ENCODE data around the gene ARHGEF26. TPM values are rescaled to one million over a fixed set of nuclear protein-coding genes. Genes with fewer than 3 reads are reported as not detected.

Gene ARHGEF26
- total RNA-seq, 1 experiment from 2014 or later: 7.2 TPM

GRCh38 chr3:154229217-154229590, 108.0 kb downstream of the ARHGEF26 start:
- TF ChIP-seq FOSL1 (IDR thresholded peaks at IDR 0.05; ENCODE audit: low read depth) (no peak), ELF1 (IDR thresholded peaks at IDR 0.05; ENCODE audit: borderline replicate concordance, low read depth) (no peak)
- Histone ChIP-seq H3K9me2 (ENCODE audit: insufficient read depth) (no peaks in the 10 kb centered on the region), H3K27me3 (ENCODE audit: insufficient read depth, low read length) (no peaks in the 10 kb centered on the region), H3K4me2 (ENCODE audit: low read length) (no peak overlapping the region), H3K79me2 (ENCODE audit: insufficient read depth, low read length) (no peaks in the 10 kb centered on the region), H3K36me3 (ENCODE audit: control insufficient read depth in 1 of 2, insufficient read depth in 2 of 2, low read length in 2 of 2) (no peaks in the 10 kb centered on the region), H4K20me1 (ENCODE audit: insufficient read depth) (no peaks in the 10 kb centered on the region), H3K9ac (ENCODE audit: low read length) (no peak overlapping the region), H3K9me3 (ENCODE audit: control insufficient read depth in 1 of 2, insufficient read depth in 1 of 2, low read depth in 1 of 2, low read length in 2 of 2) (no peaks in the 10 kb centered on the region), H2AFZ (ENCODE audit: low read depth, low read length, poor library complexity, severe bottlenecking) (no peak overlapping the region), H3K27ac (ENCODE audit: low read depth, low read length) (no peak overlapping the region), H3K4me3 (replicated peaks in 1 of 2; ENCODE audit: low read depth in 1 of 2, low read length in 2 of 2) (no peak overlapping the region), H3K4me1 (ENCODE audit: control insufficient read depth in 1 of 2, insufficient read depth in 2 of 2, low read length in 2 of 2) (peaks cover 4 to 9% of the 10 kb centered on the region in 2 experiments; a peak in 2 of 4 replicates)
- DNase-seq (ENCODE audit: low read depth, low spot score): no peak
- ChIA-PET POLR2A (no interaction called here), CTCF (no interaction called here), RAD21 (ENCODE audit: low non-redundant PET in 1 of 2, low total read pairs in 2 of 2, uncharacterized antibody in 2 of 2, unreplicated experiment in 2 of 2) (no interaction called here)
- no TSS peak for BruUV-seq (replicated peaks)
- intact Hi-C loops (cut with micrococcal nuclease): no loop called here
- ATAC-seq: peak; percentile 36; the same call in 1 of the 2 replicates

DNA sequence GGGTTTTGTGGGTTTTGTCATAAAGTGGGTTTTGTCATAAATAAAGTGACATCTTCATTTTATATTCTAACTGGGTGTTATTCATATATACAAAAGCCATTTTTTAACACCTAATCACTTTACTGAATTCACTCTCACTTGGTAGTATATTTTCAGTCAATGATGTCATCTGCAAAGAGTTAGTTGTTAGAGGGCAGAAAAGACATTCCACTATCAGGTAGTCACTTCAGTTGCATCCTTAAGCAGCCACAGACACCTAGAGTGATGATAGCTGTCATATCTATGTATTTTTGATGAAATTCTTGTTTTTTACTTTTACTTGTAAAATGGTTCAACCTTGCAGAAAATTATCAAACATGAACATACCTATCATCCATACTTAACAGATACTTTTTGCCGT, 114.1 kb downstream of the ARHGEF26 start:
- H3K36me3 ChIP-seq (ENCODE audit: control insufficient read depth in 1 of 2, insufficient read depth in 2 of 2, low read length in 2 of 2): no peaks in the 10 kb centered on the region
- H3K4me2 ChIP-seq (ENCODE audit: low read length): no peak overlapping the region
- ChIA-PET CTCF (no interaction called here), RAD21 (ENCODE audit: low non-redundant PET in 1 of 2, low total read pairs in 2 of 2, uncharacterized antibody in 2 of 2, unreplicated experiment in 2 of 2) (no interaction called here), POLR2A (no interaction called here)
- no peak overlapping the region for H3K4me3 ChIP-seq (replicated peaks in 1 of 2; ENCODE audit: low read depth in 1 of 2, low read length in 2 of 2)
- H3K9me2 ChIP-seq (ENCODE audit: insufficient read depth): no peaks in the 10 kb centered on the region
- H3K27ac ChIP-seq (ENCODE audit: low read depth, low read length): no peak overlapping the region
- no peaks in the 10 kb centered on the region for H3K27me3 ChIP-seq (ENCODE audit: insufficient read depth, low read length)
- no peaks in the 10 kb centered on the region for H3K4me1 ChIP-seq (ENCODE audit: control insufficient read depth in 1 of 2, insufficient read depth in 2 of 2, low read length in 2 of 2)
- no peak overlapping the region for H3K9ac ChIP-seq (ENCODE audit: low read length)
- H3K9me3 ChIP-seq (ENCODE audit: control insufficient read depth in 1 of 2, insufficient read depth in 1 of 2, low read depth in 1 of 2, low read length in 2 of 2): no peaks in the 10 kb centered on the region
- H3K79me2 ChIP-seq (ENCODE audit: insufficient read depth, low read length): no peaks in the 10 kb centered on the region
- no peak for DNase-seq (ENCODE audit: low read depth, low spot score)
- no peaks in the 10 kb centered on the region for H4K20me1 ChIP-seq (ENCODE audit: insufficient read depth)
- no peak for ATAC-seq
- TF ChIP-seq ZBTB33 (IDR thresholded peaks at IDR 0.05; ENCODE audit: extremely low read depth, insufficient replicate concordance, low read length) (no peak), ELF1 (IDR thresholded peaks at IDR 0.05; ENCODE audit: borderline replicate concordance, low read depth) (no peak), SP1 (IDR thresholded peaks at IDR 0.05; ENCODE audit: low read depth) (no peak), TCF7L2 (IDR thresholded peaks at IDR 0.05; ENCODE audit: borderline replicate concordance, extremely low read depth, insufficient read depth, insufficient read length) (no peak)
- BruUV-seq (replicated peaks): no TSS peak
- H2AFZ ChIP-seq (ENCODE audit: low read depth, low read length, poor library complexity, severe bottlenecking): no peak overlapping the region
- intact Hi-C loops (cut with micrococcal nuclease): no loop called here

Data from HCT116 (cell line).